Natural killer cell (primary cell): ENCODE data around the gene FLT1. TPM values are rescaled to one million over a fixed set of nuclear protein-coding genes. Genes with fewer than 3 reads are reported as not detected.

Experiments used
- ATAC-seq, 3 donors: fragments of 150-1000 bp in 2 of 3; fragments of 200-7000 bp in 1 of 3; cut with Tn5 transposase; 1 replicate in 1 of 3; 2 replicates in 2 of 3; pipeline ENCODE4 v1.10.0; 2021; ENCODE audit warnings: mild to moderate bottlenecking in 2 of 3, moderate library complexity in 2 of 3
- DNase-seq, 2 donors: peaks; one replicate each; pipeline versions ENCODE4 v3.0.0 to v3.0.0-alpha.2; 2013 to 2021; ENCODE audit warnings: mixed read lengths in 1 of 2
- H3K27ac ChIP-seq: one replicate; pipeline ENCODE4 v1.5.1; 2013; ENCODE audit warnings: mild to moderate bottlenecking, low read length
- H3K27me3 ChIP-seq: one replicate; pipeline ENCODE4 v1.6.1; 2013; ENCODE audit warnings: low read length; ENCODE audit not compliant: control insufficient read depth, insufficient read depth
- H3K36me3 ChIP-seq: one replicate; pipeline ENCODE4 v1.6.1; 2013; ENCODE audit warnings: low read length; ENCODE audit not compliant: control insufficient read depth, insufficient read depth
- H3K4me1 ChIP-seq: one replicate; pipeline ENCODE4 v1.6.1; 2013; ENCODE audit warnings: low read length; ENCODE audit not compliant: control insufficient read depth, insufficient read depth
- H3K4me3 ChIP-seq: one replicate; pipeline ENCODE4 v1.5.1; 2013; ENCODE audit warnings: low read length
- H3K9me3 ChIP-seq: one replicate; pipeline ENCODE4 v1.6.1; 2013; ENCODE audit warnings: low read length; ENCODE audit not compliant: control insufficient read depth, insufficient read depth
- H3K27ac Mint-ChIP-seq, 2 donors: one replicate each; pipeline ENCODE4 v1.8.0; 2022; ENCODE audit warnings: mild to moderate bottlenecking in 2 of 2, mixed read lengths in 2 of 2, moderate library complexity in 1 of 2
- H3K27me3 Mint-ChIP-seq, 2 donors: one replicate each; pipeline ENCODE4 v1.8.0; 2022; ENCODE audit warnings: low read depth in 2 of 2, mixed read lengths in 2 of 2
- H3K36me3 Mint-ChIP-seq: one replicate; pipeline ENCODE4 v1.8.0; 2022; ENCODE audit warnings: mixed read lengths
- H3K4me1 Mint-ChIP-seq, 2 donors: one replicate each; pipeline ENCODE4 v1.8.0; 2022; ENCODE audit warnings: mixed read lengths in 2 of 2
- H3K4me3 Mint-ChIP-seq: one replicate; pipeline ENCODE4 v1.8.0; 2022; ENCODE audit warnings: mild to moderate bottlenecking, moderate library complexity, mixed read lengths
- H3K9me3 Mint-ChIP-seq, 2 donors: one replicate each; pipeline ENCODE4 v1.8.0; 2022; ENCODE audit warnings: mixed read lengths in 2 of 2
- CTCF ChIP-seq: fragments of 200-600 bp; IDR thresholded peaks from one replicate; pipeline ENCODE4 v1.8.0; 2022; ENCODE audit warnings: antibody characterized with exemption
- whole genome bisulfite sequencing: methylation state at CpG from one replicate; pipeline ENCODE4 v1.1.7; 2013; ENCODE audit warnings: missing lambda C conversion rate; ENCODE audit not compliant: insufficient coverage; 5-methylcytosine and 5-hydroxymethylcytosine counted together
- intact Hi-C: fragments of 100-400 bp; cut with micrococcal nuclease; formaldehyde crosslinking; loops from one replicate; pipeline ENCODE4 v1.14.2; 2022
- total RNA-seq, 4 donors: library from RNA; stranded (reverse); fragments of 120-200 nt in 1 of 4; gene quantifications; one replicate each; pipeline versions ENCODE4 v1.2.3 to v1.2.4, GENCODE V29; 2013 to 2022

FLT1 gene
- total RNA-seq, 3 donors from 2014 or later (not counting 1 experiment from before 2014, with no cell fraction given), result 0.05 to 0.43 (median 0.07) TPM

GRCh38 chr13:28424541-28424940, 70.4 kb downstream of the FLT1 start:
- no peak overlapping the region for H3K27ac Mint-ChIP-seq
- peaks cover 9 to 10% of the 10 kb centered on the region in 2 donors for H3K27me3 Mint-ChIP-seq
- DNase-seq (no peak), ATAC-seq (no peak)
- H3K4me3 ChIP-seq, result no peak overlapping the region
- H3K4me3 Mint-ChIP-seq, result no peak overlapping the region
- H3K4me1 ChIP-seq, result peaks cover 16% of the 10 kb centered on the region
- H3K4me1 Mint-ChIP-seq, result peaks cover 15 to 28% of the 10 kb centered on the region in 2 donors
- no peaks in the 10 kb centered on the region for H3K9me3 Mint-ChIP-seq
- no peak for TF ChIP-seq CTCF
- whole genome bisulfite sequencing, result 83% methylated on average over 4 of the region's 4 CpGs
- intact Hi-C loops, result no loop called here
- H3K36me3 ChIP-seq, result no peaks in the 10 kb centered on the region
- H3K27ac ChIP-seq, result no peak overlapping the region
- no peaks in the 10 kb centered on the region for H3K36me3 Mint-ChIP-seq
- no peaks in the 10 kb centered on the region for H3K9me3 ChIP-seq
- no peaks in the 10 kb centered on the region for H3K27me3 ChIP-seq

GRCh38 chr13:28423010-28423409, 71.9 kb downstream of the FLT1 start:
- Histone ChIP-seq H3K27me3 (no peaks in the 10 kb centered on the region), H3K27ac (peak overlapping the region; percentile 28), H3K4me1 (peaks cover 16% of the 10 kb centered on the region), H3K9me3 (no peaks in the 10 kb centered on the region), H3K36me3 (no peaks in the 10 kb centered on the region), H3K4me3 (peak overlapping the region; percentile 15)
- H3K4me3 Mint-ChIP-seq, result peak overlapping the region; percentile 85
- 11% methylated on average over 5 of the region's 5 CpGs for WGBS
- H3K27me3 Mint-ChIP-seq, result peaks cover 8 to 10% of the 10 kb centered on the region in 2 donors
- no peaks in the 10 kb centered on the region for H3K36me3 Mint-ChIP-seq
- peak; percentile 89 to 99 (median 91) for ATAC-seq
- no peaks in the 10 kb centered on the region for H3K9me3 Mint-ChIP-seq
- peak overlapping the region; percentile 45 to 58 for H3K27ac Mint-ChIP-seq
- peaks cover 15 to 28% of the 10 kb centered on the region in 2 donors for H3K4me1 Mint-ChIP-seq
- intact Hi-C loops, result no loop called here
- TF ChIP-seq CTCF, result no peak
- peak; percentile 26 to 41 for DNase-seq

- Histone ChIP-seq H3K4me1 (peaks cover 16% of the 10 kb centered on the region), H3K36me3 (no peaks in the 10 kb centered on the region), H3K9me3 (no peaks in the 10 kb centered on the region), H3K27ac (no peak overlapping the region), H3K27me3 (no peaks in the 10 kb centered on the region), H3K4me3 (no peak overlapping the region)
- DNase-seq (no peak), ATAC-seq (no peak)
- H3K36me3 Mint-ChIP-seq, result no peaks in the 10 kb centered on the region
- intact Hi-C loops, result no loop called here
- H3K27ac Mint-ChIP-seq, result peak overlapping the region in 1 of 2 donors; percentile 58
- WGBS, result 67% methylated on average over 2 of the region's 7 CpGs
- TF ChIP-seq CTCF, result no peak
- H3K27me3 Mint-ChIP-seq, result peaks cover 4 to 10% of the 10 kb centered on the region in 2 donors
- peaks cover 15 to 28% of the 10 kb centered on the region in 2 donors for H3K4me1 Mint-ChIP-seq
- H3K9me3 Mint-ChIP-seq, result no peaks in the 10 kb centered on the region
- no peak overlapping the region for H3K4me3 Mint-ChIP-seq
Observed at GRCh38 chr13:28421676-28422410, 73.1 kb downstream of the FLT1 start.
